Fibroblast of the aortic adventitia (primary cell): ENCODE measurements around the gene ZNF317. TPM values are rescaled to one million over a fixed set of nuclear protein-coding genes. Genes with fewer than 3 reads are reported as not detected.
"Not testable (repeated sequence)": the region's sequence is repeated elsewhere in the genome, so short reads cannot be mapped to it uniquely, and the experiment has no call there.

Experiments used
- DNase-seq: peaks from one replicate; pipeline ENCODE4 v3.0.0-alpha.2; 2010; ENCODE audit warnings: low read depth
- H3K4me3 ChIP-seq: 2 replicates; pipeline ENCODE4 v1.5.1; 2011; ENCODE audit warnings: low read depth, mild to moderate bottlenecking, control low read depth, low read length, moderate library complexity
- CTCF ChIP-seq: IDR thresholded peaks from 2 replicates; pipeline ENCODE4 v1.5.1; 2011; ENCODE audit warnings: mild to moderate bottlenecking, low read length, control low read depth, inconsistent platforms; ENCODE audit not compliant: insufficient read depth
- total RNA-seq: library from RNA; depleted of rRNA; stranded (reverse); fragments of >200 nt; gene quantifications from 2 replicates; pipeline ENCODE4 v1.2.3, GENCODE V29; 2012; ENCODE audit warnings: low replicate concordance

The ZNF317 gene
- total RNA-seq, 1 donor: 18.9 TPM

- no peak overlapping the region for H3K4me3 ChIP-seq
- DNase-seq: no peak
- TF ChIP-seq CTCF: no peak
These were observed 49.3 kb downstream of the ZNF317 start for GRCh38 chr19:9189535-9189934.

- DNase-seq, H3K4me3 ChIP-seq: not testable (repeated sequence)
These were observed 57.8 kb downstream of the ZNF317 start for GRCh38 chr19:9198044-9198443.

GRCh38 chr19:9205501-9206113 lies 65.4 kb downstream of the ZNF317 start:
- TF ChIP-seq CTCF: peak; percentile 87
- DNase-seq: peak; percentile 71
- peak overlapping the region; percentile 57 for H3K4me3 ChIP-seq

Other genes starting within 250 kb of the ZNF317 start
- gene MUC16, start 130.0 kb upstream of the ZNF317 start, total RNA-seq: not detected in 2 replicates
- gene OR1M1, start 53.3 kb upstream of the ZNF317 start, total RNA-seq: not detected in 2 replicates
- not detected in 2 replicates for gene OR7G2, start 32.9 kb upstream of the ZNF317 start, total RNA-seq
- gene OR7G1, start 24.6 kb upstream of the ZNF317 start, total RNA-seq: not detected in 2 replicates
- not detected in 2 replicates for gene OR7G3, start 13.4 kb upstream of the ZNF317 start, total RNA-seq
- not detected in 2 replicates for gene OR7D2, start 38.6 kb downstream of the ZNF317 start, total RNA-seq
- not detected in 2 replicates for gene OR7D4, start 79.2 kb downstream of the ZNF317 start, total RNA-seq
- gene OR7E24, start 110.5 kb downstream of the ZNF317 start, total RNA-seq: not detected in 2 replicates
- 8.9 and 12.4 TPM in 2 replicates for gene ZNF699, start 169.4 kb downstream of the ZNF317 start, total RNA-seq
- gene ZNF559, start 183.8 kb downstream of the ZNF317 start, total RNA-seq: 18.0 and 113 TPM in 2 replicates
- gene ZNF177, start 222.6 kb downstream of the ZNF317 start, total RNA-seq: 1.1 and 8.9 TPM in 2 replicates